K562 (cell line): ENCODE data around the gene TMEM273. TPM values are rescaled to one million over a fixed set of nuclear protein-coding genes. Genes with fewer than 3 reads are reported as not detected.

Experiments
- KDM5B ChIP-seq: fragments of 200-600 bp; sonication (generic); IDR thresholded peaks from 2 replicates; pipeline ENCODE4 v1.6.1; 2012; ENCODE audit warnings: low read depth, mild to moderate bottlenecking, moderate library complexity, low read length, control low read depth, inconsistent platforms; ENCODE audit not compliant: insufficient replicate concordance
- PHB2 ChIP-seq: fragments of 450-650 bp; IDR thresholded peaks from 2 replicates; pipeline ENCODE4 v1.6.1; 2017; ENCODE audit warnings: low read depth
- PRMT5 ChIP-seq: sonication (generic); formaldehyde crosslinking; IDR thresholded peaks from 2 replicates; pipeline ENCODE4 v1.5.0; 2020; ENCODE audit warnings: missing genetic modification reagents
- PURB ChIP-seq: sonication (generic); formaldehyde crosslinking; IDR thresholded peaks from 2 replicates; pipeline ENCODE4 v1.9.0; 2021; ENCODE audit warnings: low read depth, mild to moderate bottlenecking, missing genetic modification reagents
- STAG1 ChIP-seq: sonication (generic); formaldehyde crosslinking; IDR thresholded peaks from 2 replicates; pipeline ENCODE4 v1.5.0; 2020; ENCODE audit warnings: missing genetic modification reagents, borderline replicate concordance
- TEAD1 ChIP-seq, 2 experiments: fragments of 450-650 bp in 1 of 2; sonication (generic) in 1 of 2; formaldehyde crosslinking; IDR thresholded peaks; 2 replicates each; pipeline versions ENCODE4 v1.4.0 to v1.8.0; 2020 to 2022; ENCODE audit warnings: mild to moderate bottlenecking in 2 of 2, missing genetic modification reagents in 1 of 2
- XRCC4 ChIP-seq: IDR thresholded peaks from one replicate; pipeline ENCODE4 v1.6.1; 2011; ENCODE audit not compliant: insufficient read depth, insufficient read length; ENCODE audit errors: extremely low read depth
- XRCC5 ChIP-seq: fragments of 200-400 bp; formaldehyde crosslinking; IDR thresholded peaks from 2 replicates; pipeline ENCODE4 v1.6.1; 2017; ENCODE audit warnings: low read depth, mild to moderate bottlenecking, low read length
- ZNF263 ChIP-seq: sonication (generic); formaldehyde crosslinking; IDR thresholded peaks from 2 replicates; pipeline ENCODE4 v1.8.0; 2022; ENCODE audit warnings: mild to moderate bottlenecking, missing genetic modification reagents, borderline replicate concordance
- ZNF316 ChIP-seq: fragments of 450-650 bp; IDR thresholded peaks from 2 replicates; pipeline ENCODE4 v1.6.1; 2016
- ZNF57 ChIP-seq: fragments of 450-650 bp; formaldehyde crosslinking; IDR thresholded peaks from 2 replicates; pipeline ENCODE4 v1.4.0; 2020; ENCODE audit warnings: mild to moderate bottlenecking, moderate library complexity
- polyA plus RNA-seq, 8 experiments: library from polyadenylated mRNA; depleted of rRNA in 4 of 8; stranded (reverse) in 5 of 8; unstranded in 3 of 8; fragments of >200 nt; fragmentation: Nextera tagmentation in 2 of 8; fragmentation: Illumina TruSeq in 1 of 8; extraction: Ambion mirVana in 2 of 8; extraction: Trizol in 1 of 8; gene quantifications; 2 replicates each; pipeline versions ENCODE4 v1.2.1 to v1.2.3, GENCODE V29; 2011 to 2014; ENCODE audit warnings: inconsistent platforms in 1 of 8, missing spikeins in 1 of 8
- total RNA-seq, 7 experiments: library from RNA; depleted of rRNA in 6 of 7; stranded (reverse); fragments of >200 nt in 6 of 7; fragmentation: Illumina TruSeq in 2 of 7; extraction: Trizol in 2 of 7; gene quantifications; 2 replicates each; pipeline versions ENCODE4 v1.2.1 to v1.2.3, GENCODE V29; 2011 to 2021; ENCODE audit warnings: low replicate concordance in 1 of 7
- TF ChIP-seq, protein P1 (sequence below), 2 experiments: fragments of 450-650 bp in 1 of 2; sonication (generic) in 1 of 2; formaldehyde crosslinking in 1 of 2; IDR thresholded peaks; 2 replicates each; pipeline versions ENCODE4 v1.7.1 to v1.9.0; 2016 to 2022; ENCODE audit warnings: inconsistent platforms in 1 of 2, mild to moderate bottlenecking in 1 of 2, missing genetic modification reagents in 1 of 2
- TF ChIP-seq, protein P2 (sequence below): sonication (generic); formaldehyde crosslinking; IDR thresholded peaks from 2 replicates; pipeline ENCODE4 v1.8.0; 2022; ENCODE audit warnings: mild to moderate bottlenecking, missing genetic modification reagents, borderline replicate concordance
- TF ChIP-seq, protein P3 (sequence below): sonication (generic); formaldehyde crosslinking; IDR thresholded peaks from 2 replicates; pipeline ENCODE4 v1.8.1; 2023; ENCODE audit warnings: mild to moderate bottlenecking, missing genetic modification reagents

TMEM273 gene
- total and polyA plus RNA-seq, 9 of the 15 experiments (the other 6 are each of a cell fraction or from before 2014, with no cell fraction given), result 39.2 to 131 (median 95.6) TPM

DNA sequence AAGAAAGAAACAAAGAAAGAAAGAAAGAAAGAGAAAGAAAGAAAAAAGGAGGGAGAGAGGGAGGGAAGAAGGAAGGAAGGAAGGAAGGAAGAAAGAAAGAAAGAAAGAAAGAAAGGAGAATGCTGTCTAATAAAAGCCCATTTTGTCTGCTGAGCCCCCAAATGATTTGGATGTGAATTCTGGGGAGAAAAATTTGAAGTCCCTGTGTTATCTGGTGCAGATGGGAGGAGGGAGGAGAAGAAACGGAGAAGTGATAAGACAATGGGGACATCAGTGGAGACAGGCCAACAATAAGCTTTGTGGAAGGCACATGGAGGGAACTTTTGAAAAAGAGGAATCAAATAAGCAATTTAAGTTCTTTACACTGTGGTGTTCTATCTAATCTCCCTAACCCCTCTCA is 24.6 kb upstream of the TMEM273 start (continued):
- no peak for TF ChIP-seq PURB
- TF ChIP-seq, protein P1, sequence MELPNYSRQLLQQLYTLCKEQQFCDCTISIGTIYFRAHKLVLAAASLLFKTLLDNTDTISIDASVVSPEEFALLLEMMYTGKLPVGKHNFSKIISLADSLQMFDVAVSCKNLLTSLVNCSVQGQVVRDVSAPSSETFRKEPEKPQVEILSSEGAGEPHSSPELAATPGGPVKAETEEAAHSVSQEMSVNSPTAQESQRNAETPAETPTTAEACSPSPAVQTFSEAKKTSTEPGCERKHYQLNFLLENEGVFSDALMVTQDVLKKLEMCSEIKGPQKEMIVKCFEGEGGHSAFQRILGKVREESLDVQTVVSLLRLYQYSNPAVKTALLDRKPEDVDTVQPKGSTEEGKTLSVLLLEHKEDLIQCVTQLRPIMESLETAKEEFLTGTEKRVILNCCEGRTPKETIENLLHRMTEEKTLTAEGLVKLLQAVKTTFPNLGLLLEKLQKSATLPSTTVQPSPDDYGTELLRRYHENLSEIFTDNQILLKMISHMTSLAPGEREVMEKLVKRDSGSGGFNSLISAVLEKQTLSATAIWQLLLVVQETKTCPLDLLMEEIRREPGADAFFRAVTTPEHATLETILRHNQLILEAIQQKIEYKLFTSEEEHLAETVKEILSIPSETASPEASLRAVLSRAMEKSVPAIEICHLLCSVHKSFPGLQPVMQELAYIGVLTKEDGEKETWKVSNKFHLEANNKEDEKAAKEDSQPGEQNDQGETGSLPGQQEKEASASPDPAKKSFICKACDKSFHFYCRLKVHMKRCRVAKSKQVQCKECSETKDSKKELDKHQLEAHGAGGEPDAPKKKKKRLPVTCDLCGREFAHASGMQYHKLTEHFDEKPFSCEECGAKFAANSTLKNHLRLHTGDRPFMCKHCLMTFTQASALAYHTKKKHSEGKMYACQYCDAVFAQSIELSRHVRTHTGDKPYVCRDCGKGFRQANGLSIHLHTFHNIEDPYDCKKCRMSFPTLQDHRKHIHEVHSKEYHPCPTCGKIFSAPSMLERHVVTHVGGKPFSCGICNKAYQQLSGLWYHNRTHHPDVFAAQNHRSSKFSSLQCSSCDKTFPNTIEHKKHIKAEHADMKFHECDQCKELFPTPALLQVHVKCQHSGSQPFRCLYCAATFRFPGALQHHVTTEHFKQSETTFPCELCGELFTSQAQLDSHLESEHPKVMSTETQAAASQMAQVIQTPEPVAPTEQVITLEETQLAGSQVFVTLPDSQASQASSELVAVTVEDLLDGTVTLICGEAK (IDR thresholded peaks at IDR 0.05), result no peak
- TF ChIP-seq, protein P1 (CRISPR knock-in tag; IDR thresholded peaks at IDR 0.05), result no peak
- TF ChIP-seq ZNF263 (CRISPR knock-in tag), result no peak; the same call in 1 of the 2 replicates
- TF ChIP-seq TEAD1 (CRISPR knock-in tag; IDR thresholded peaks at IDR 0.05), result no peak
- no peak for TF ChIP-seq ZNF57 (CRISPR knock-in tag)
- no peak for TF ChIP-seq STAG1 (CRISPR knock-in tag)
- TF ChIP-seq, protein P2, sequence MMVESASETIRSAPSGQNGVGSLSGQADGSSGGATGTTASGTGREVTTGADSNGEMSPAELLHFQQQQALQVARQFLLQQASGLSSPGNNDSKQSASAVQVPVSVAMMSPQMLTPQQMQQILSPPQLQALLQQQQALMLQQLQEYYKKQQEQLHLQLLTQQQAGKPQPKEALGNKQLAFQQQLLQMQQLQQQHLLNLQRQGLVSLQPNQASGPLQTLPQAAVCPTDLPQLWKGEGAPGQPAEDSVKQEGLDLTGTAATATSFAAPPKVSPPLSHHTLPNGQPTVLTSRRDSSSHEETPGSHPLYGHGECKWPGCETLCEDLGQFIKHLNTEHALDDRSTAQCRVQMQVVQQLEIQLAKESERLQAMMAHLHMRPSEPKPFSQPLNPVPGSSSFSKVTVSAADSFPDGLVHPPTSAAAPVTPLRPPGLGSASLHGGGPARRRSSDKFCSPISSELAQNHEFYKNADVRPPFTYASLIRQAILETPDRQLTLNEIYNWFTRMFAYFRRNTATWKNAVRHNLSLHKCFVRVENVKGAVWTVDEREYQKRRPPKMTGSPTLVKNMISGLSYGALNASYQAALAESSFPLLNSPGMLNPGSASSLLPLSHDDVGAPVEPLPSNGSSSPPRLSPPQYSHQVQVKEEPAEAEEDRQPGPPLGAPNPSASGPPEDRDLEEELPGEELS (CRISPR knock-in tag), result no peak
- no peak for TF ChIP-seq XRCC5
- TF ChIP-seq KDM5B, result no peak
- TF ChIP-seq, protein P3, sequence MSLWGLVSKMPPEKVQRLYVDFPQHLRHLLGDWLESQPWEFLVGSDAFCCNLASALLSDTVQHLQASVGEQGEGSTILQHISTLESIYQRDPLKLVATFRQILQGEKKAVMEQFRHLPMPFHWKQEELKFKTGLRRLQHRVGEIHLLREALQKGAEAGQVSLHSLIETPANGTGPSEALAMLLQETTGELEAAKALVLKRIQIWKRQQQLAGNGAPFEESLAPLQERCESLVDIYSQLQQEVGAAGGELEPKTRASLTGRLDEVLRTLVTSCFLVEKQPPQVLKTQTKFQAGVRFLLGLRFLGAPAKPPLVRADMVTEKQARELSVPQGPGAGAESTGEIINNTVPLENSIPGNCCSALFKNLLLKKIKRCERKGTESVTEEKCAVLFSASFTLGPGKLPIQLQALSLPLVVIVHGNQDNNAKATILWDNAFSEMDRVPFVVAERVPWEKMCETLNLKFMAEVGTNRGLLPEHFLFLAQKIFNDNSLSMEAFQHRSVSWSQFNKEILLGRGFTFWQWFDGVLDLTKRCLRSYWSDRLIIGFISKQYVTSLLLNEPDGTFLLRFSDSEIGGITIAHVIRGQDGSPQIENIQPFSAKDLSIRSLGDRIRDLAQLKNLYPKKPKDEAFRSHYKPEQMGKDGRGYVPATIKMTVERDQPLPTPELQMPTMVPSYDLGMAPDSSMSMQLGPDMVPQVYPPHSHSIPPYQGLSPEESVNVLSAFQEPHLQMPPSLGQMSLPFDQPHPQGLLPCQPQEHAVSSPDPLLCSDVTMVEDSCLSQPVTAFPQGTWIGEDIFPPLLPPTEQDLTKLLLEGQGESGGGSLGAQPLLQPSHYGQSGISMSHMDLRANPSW (CRISPR knock-in tag), result no peak
- TF ChIP-seq XRCC4, result no peak
- TF ChIP-seq ZNF316, result no peak
- TF ChIP-seq PRMT5, result no peak
- no peak for TF ChIP-seq PHB2
